ENCODE measurements around the gene CPN2. TPM values are rescaled to one million over a fixed set of nuclear protein-coding genes. Genes with fewer than 3 reads are reported as not detected.

The CPN2 gene
- total RNA-seq, 4 donors from 2014 or later, result 0.10 TPM; not detected in 3

DNA sequence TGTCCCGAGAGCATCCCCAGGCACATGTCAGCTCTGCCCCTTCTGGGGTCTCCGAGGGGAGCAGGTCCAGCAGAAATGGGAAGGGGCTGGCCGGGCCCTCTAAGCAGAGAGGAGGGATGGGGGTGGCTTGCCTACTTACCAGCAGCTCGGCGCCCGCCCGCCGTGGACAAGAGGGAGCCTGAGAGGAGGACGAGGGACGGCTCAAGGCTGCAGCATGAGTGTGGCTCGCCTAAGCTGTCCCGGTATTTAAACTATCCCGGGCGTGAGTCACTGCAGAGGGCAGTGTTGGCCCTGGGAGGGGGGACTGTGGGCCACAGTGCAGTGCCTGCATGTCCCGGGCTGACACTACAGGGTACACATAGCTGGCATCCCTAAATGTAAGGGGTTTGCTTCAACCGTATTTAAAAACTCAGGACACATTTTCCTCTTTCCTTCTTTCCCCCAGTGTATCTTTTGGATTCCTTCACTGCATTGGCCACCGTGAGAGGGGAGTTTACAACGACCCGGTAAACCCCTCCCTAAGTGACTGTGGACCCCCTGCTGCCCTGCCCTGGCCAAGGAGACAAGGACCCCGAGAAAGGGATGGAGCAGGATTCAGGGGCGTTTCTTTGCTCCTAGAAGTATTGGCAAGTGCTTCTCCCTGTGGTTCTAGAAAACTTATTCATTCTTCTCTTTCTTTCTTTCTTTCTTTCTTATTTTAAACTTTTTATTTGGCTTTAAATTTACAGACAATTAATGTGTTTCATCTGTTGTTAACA, 18.6 kb upstream of the CPN2 start, which contains the start of gene LRRC15:
TSS of gene LRRC15 (minus strand) at position 222 of the 758 bp plus-strand sequence. CDS start 8,700 bp downstream, outside the sequence.
- no peak within 1 kb of the TSS for H3K4me3 ChIP-seq (ENCODE audit: low read depth, poor library complexity, severe bottlenecking)
- no peak for DNase-seq (ENCODE audit: low spot score in 2 of 2)
- intact Hi-C loops (cut with DNase I; ENCODE audit: low total_unique reads), result no loop called here
- 10 to 19% methylated on average over 20 to 21 of the region's 21 CpGs for WGBS, 2 donors
- TF ChIP-seq POLR2A (IDR thresholded peaks at IDR 0.05) (no peak), CTCF (IDR thresholded peaks at IDR 0.05) (no peak)

GRCh38 chr3:194368918-194369317, 17.8 kb upstream of the CPN2 start:
- 59 to 68% methylated on average over 6 of the region's 6 CpGs for WGBS, 2 donors
- no peak for TF ChIP-seq POLR2A (IDR thresholded peaks at IDR 0.05)

GRCh38 chr3:194367992-194368841, 17.1 kb upstream of the CPN2 start:
- H3K4me3 ChIP-seq (ENCODE audit: low read depth, poor library complexity, severe bottlenecking), result no peak overlapping the region
- WGBS, 2 donors, result 46 to 52% methylated on average over 18 of the region's 18 CpGs
- DNase-seq (ENCODE audit: low spot score in 2 of 2), result peak in 1 of 2 donors; percentile 24
- intact Hi-C loops (cut with DNase I; ENCODE audit: low total_unique reads), result no loop called here
- TF ChIP-seq CTCF (IDR thresholded peaks at IDR 0.05) (no peak), POLR2A (IDR thresholded peaks at IDR 0.05) (no peak)

More at GRCh38 chr3:194368918-194369317, 17.8 kb upstream of the CPN2 start:
- no peak overlapping the region for H3K4me3 ChIP-seq (ENCODE audit: low read depth, poor library complexity, severe bottlenecking)
- no peak for DNase-seq (ENCODE audit: low spot score in 2 of 2)
- intact Hi-C loops (cut with DNase I; ENCODE audit: low total_unique reads), result no loop called here

DNA sequence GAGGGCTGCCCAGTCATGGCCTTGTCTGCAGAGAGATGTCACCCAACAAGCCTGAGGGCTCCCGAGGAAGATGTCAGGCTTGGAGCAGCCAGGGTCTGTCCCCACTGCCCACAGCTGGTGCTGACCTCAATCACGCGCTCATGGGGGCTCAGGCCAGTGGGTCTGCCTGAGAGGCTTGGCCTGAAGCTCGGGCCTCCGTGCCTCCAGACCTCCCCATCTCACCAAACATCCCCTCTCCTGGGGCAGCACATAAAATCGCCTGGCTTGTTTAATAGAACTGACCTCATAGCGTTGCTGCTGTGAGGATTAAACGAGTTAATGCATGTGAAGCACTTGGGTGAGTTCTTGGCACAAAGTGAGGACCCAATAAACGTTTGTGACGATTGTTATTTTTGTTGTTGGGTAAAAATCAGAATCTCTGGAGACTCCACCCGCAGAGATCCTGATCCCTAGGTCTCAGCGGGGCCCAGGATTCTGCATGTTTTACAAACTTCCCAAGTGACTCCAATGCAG, 14.9 kb upstream of the CPN2 start:
- WGBS, 2 donors, result 74 to 80% methylated on average over 9 to 12 of the region's 12 CpGs
- intact Hi-C loops (cut with DNase I; ENCODE audit: low total_unique reads), result no loop called here
- H3K4me3 ChIP-seq (ENCODE audit: low read depth, poor library complexity, severe bottlenecking), result no peak overlapping the region
- TF ChIP-seq CTCF (IDR thresholded peaks at IDR 0.05), result no peak
- TF ChIP-seq POLR2A (IDR thresholded peaks at IDR 0.05), result no peak
- no peak for DNase-seq (ENCODE audit: low spot score in 2 of 2)

DNA sequence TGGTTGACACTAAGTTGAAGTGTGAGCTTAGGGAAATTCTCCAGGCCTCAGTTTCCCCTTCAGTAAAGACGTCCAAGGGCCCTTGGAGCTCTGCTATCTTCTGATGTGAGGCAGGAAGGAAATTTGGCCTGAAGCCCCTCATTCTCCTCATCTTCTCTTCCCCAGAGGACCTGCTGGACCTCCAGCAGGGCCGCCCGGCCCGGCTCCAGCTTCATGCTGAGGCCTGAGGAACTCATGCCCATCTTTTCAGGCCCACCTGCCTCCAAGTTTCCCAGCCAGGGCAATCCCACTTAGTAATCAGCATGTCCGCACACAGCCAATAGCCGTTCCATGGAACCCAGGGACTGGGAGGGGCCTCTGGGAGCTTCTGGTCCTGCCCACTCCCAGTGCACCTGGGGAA, 14.4 kb upstream of the CPN2 start:
- intact Hi-C loops (cut with DNase I; ENCODE audit: low total_unique reads), result no loop called here
- 94 to 95% methylated on average over 6 of the region's 6 CpGs for WGBS, 2 donors
- no peak for TF ChIP-seq CTCF (IDR thresholded peaks at IDR 0.05)
- TF ChIP-seq POLR2A (IDR thresholded peaks at IDR 0.05), result no peak
- DNase-seq (ENCODE audit: low spot score in 2 of 2), result no peak
- H3K4me3 ChIP-seq (ENCODE audit: low read depth, poor library complexity, severe bottlenecking), result no peak overlapping the region

Measured in lower leg skin (tissue), 4 donors.